ENCODE results near the gene SERGEF.

GRCh38 chr11:17796154-17796553 is 216.7 kb downstream of the SERGEF start:
- TF ChIP-seq CTCF (conservative IDR thresholded peaks at IDR 0.05) (no peak), EZH2 (IDR thresholded peaks at IDR 0.05; ENCODE audit: low read depth) (no peak)

Measured in PC-9 (cell line).